Lower leg skin (tissue), 3 donors: ENCODE measurements around the gene TRAF3.

Source experiments
- POLR2A ChIP-seq, 2 donors: fragments of 450-650 bp; IDR thresholded peaks; one replicate each; pipeline ENCODE4 v1.6.1; 2016 to 2017; ENCODE audit warnings: antibody characterized with exemption in 2 of 2, mild to moderate bottlenecking in 1 of 2, moderate library complexity in 1 of 2
- TF ChIP-seq, protein P1 (sequence below), 3 donors: fragments of 450-650 bp; IDR thresholded peaks; one replicate each; pipeline ENCODE4 v1.5.1; 2016; ENCODE audit warnings: antibody characterized with exemption in 3 of 3, mild to moderate bottlenecking in 3 of 3, moderate library complexity in 2 of 3

DNA sequence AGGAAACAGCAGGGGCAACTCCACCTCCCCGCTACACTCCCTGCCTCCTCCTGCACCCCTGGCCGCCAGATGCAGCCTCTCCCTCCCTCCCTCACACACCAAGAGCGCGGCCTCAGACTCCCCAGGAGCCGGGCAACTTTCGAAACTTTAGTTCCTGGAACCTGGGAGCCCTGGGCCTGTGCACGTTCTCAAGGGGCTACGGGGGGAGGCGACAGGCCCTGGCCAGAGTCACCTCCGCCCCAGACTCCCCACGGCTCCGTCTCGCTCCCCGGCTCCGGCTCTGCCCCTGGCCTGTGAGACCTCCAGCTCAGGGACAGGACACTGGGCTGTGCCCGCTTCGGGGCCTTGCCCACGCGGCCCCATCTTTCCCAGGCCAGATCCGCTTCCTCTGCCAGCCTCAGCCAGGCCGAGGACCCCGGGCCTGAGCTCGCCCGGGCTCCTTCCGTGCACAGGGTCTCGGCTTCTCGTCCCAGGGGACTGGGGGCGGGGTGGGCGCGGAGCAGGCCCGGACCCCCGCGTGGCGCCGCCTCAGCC is 150.7 kb downstream of the TRAF3 start:
- TF ChIP-seq, protein P1, sequence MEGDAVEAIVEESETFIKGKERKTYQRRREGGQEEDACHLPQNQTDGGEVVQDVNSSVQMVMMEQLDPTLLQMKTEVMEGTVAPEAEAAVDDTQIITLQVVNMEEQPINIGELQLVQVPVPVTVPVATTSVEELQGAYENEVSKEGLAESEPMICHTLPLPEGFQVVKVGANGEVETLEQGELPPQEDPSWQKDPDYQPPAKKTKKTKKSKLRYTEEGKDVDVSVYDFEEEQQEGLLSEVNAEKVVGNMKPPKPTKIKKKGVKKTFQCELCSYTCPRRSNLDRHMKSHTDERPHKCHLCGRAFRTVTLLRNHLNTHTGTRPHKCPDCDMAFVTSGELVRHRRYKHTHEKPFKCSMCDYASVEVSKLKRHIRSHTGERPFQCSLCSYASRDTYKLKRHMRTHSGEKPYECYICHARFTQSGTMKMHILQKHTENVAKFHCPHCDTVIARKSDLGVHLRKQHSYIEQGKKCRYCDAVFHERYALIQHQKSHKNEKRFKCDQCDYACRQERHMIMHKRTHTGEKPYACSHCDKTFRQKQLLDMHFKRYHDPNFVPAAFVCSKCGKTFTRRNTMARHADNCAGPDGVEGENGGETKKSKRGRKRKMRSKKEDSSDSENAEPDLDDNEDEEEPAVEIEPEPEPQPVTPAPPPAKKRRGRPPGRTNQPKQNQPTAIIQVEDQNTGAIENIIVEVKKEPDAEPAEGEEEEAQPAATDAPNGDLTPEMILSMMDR (IDR thresholded peaks at IDR 0.05): no peak
- TF ChIP-seq POLR2A (IDR thresholded peaks at IDR 0.05): no peak
